Left kidney (tissue), 2 donors: ENCODE results near the gene ATXN1. TPM values are rescaled to one million over a fixed set of nuclear protein-coding genes. Genes with fewer than 3 reads are reported as not detected.
"Not testable (repeated sequence)": the region's sequence is repeated elsewhere in the genome, so short reads cannot be mapped to it uniquely, and the experiment has no call there.

Source experiments
- DNase-seq: peaks from one replicate; pipeline ENCODE4 v3.0.0-alpha.2; 2013
- polyA plus RNA-seq: library from polyadenylated mRNA; unstranded; fragments of 120-200 nt; gene quantifications from one replicate; pipeline ENCODE4 v1.2.1, GENCODE V29; 2013; ENCODE audit not compliant: insufficient read length

The ATXN1 gene
- polyA plus RNA-seq, 1 donor, result 23.6 TPM

- not testable (repeated sequence) for DNase-seq
Measured at GRCh38 chr6:16615215-16615614, 146.0 kb downstream of the ATXN1 start.

- DNase-seq, result not testable (repeated sequence)
Measured at GRCh38 chr6:16614143-16614542, 147.1 kb downstream of the ATXN1 start.

- DNase-seq, result not testable (repeated sequence)
Measured at GRCh38 chr6:16613504-16613903, 147.8 kb downstream of the ATXN1 start.

GRCh38 chr6:16608444-16608843, 152.8 kb downstream of the ATXN1 start:
- no peak for DNase-seq

GRCh38 chr6:16602035-16602434, 159.2 kb downstream of the ATXN1 start:
- no peak for DNase-seq

- no peak for DNase-seq
Measured at GRCh38 chr6:16600701-16601100, 160.6 kb downstream of the ATXN1 start.

- DNase-seq, result no peak
Measured at GRCh38 chr6:16600026-16600425, 161.2 kb downstream of the ATXN1 start.

GRCh38 chr6:16596616-16597331, 164.5 kb downstream of the ATXN1 start:
- DNase-seq, result no peak

- DNase-seq, result no peak
Measured at GRCh38 chr6:16595514-16596120, 165.6 kb downstream of the ATXN1 start.

- no peak for DNase-seq
Measured at GRCh38 chr6:16594849-16595248, 166.4 kb downstream of the ATXN1 start.

GRCh38 chr6:16592223-16592911, 168.9 kb downstream of the ATXN1 start:
- no peak for DNase-seq

- no peak for DNase-seq
Measured at GRCh38 chr6:16591396-16592222, 169.7 kb downstream of the ATXN1 start.

GRCh38 chr6:16585805-16586204, 175.5 kb downstream of the ATXN1 start:
- no peak for DNase-seq

- no peak for DNase-seq
Measured at GRCh38 chr6:16583144-16583762, 178.0 kb downstream of the ATXN1 start.

- DNase-seq, result no peak
Measured at GRCh38 chr6:16582446-16583143, 178.7 kb downstream of the ATXN1 start.

- no peak for DNase-seq
Measured at GRCh38 chr6:16578695-16579285, 182.5 kb downstream of the ATXN1 start.

- no peak for DNase-seq
Measured at GRCh38 chr6:16576451-16577368, 184.6 kb downstream of the ATXN1 start.

- DNase-seq, result no peak
Measured at GRCh38 chr6:16575655-16576054, 185.6 kb downstream of the ATXN1 start.

- no peak for DNase-seq
Measured at GRCh38 chr6:16572943-16573342, 188.3 kb downstream of the ATXN1 start.

- DNase-seq, result no peak
Measured at GRCh38 chr6:16572317-16572716, 188.9 kb downstream of the ATXN1 start.
